ENCODE results near the gene ETV4. TPM values are rescaled to one million over a fixed set of nuclear protein-coding genes. Genes with fewer than 3 reads are reported as not detected.

ETV4 gene
- total RNA-seq, 1 experiment from 2014 or later, result 37.8 TPM

DNA sequence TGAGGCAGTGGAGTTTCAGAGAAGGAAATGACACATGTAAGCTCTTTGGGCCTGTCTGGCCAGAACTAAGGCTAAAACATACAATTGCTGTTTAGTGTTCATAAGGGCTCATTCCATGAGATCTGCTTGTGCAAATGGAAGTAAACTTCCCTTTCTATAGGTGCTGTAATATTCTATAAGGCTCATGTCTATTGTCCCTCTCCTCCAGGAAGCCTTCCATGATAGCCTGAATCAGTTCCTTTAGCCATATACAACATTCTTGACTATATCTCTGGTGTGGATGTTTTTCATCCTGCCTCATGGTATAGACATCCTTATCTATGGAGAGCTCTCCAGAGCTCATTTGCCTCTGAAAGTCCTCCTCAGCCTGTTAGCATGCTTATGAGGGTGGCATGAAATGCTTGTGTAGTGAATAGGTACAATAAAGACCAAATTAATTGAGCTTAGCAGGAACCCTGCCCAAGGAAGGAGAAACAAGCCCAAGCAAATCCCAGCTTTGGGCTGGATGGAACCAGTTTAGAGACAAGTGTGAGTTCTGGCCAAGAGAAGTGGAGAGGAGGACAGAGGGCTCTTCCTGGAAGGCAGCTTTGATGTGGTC lies 1.6 kb upstream of the ETV4 start:
- H3K27ac Mint-ChIP-seq (ENCODE audit: unreplicated experiment), result no peak overlapping the region
- no peak for TF ChIP-seq CTCF (IDR thresholded peaks at IDR 0.05; ENCODE audit: insufficient read depth in 1 of 2, low read depth in 1 of 2, low read length in 1 of 2, severe bottlenecking in 1 of 2, unreplicated experiment in 1 of 2)
- H3K4me3 ChIP-seq (ENCODE audit: low read depth, low read length), result no peak overlapping the region
- H3K36me3 ChIP-seq (ENCODE audit: control insufficient read depth, insufficient read depth, low read length), result no peaks in the 10 kb centered on the region
- H3K27me3 ChIP-seq (replicated peaks; ENCODE audit: control insufficient read depth, insufficient read depth, low read length), result no peaks in the 10 kb centered on the region
- H3K27me3 Mint-ChIP-seq (ENCODE audit: insufficient read depth, unreplicated experiment), result no peaks in the 10 kb centered on the region
- H3K9me3 ChIP-seq, result no peaks in the 10 kb centered on the region
- CTCF ChIA-PET, result no interaction called here
- intact Hi-C loops (cut with micrococcal nuclease; ENCODE audit: unreplicated experiment), result loop anchor here (2.0 kb wide), 1 partner anchor 31 kb away; no protein-coding TSS in a partner anchor
- no peak for DNase-seq
- no peaks in the 10 kb centered on the region for H3K9me3 Mint-ChIP-seq (ENCODE audit: unreplicated experiment)
- peaks cover 27% of the 10 kb centered on the region for H3K4me1 Mint-ChIP-seq (ENCODE audit: low read depth, unreplicated experiment)
- BruUV-seq (replicated peaks), result no TSS peak
- H3K4me3 Mint-ChIP-seq (ENCODE audit: unreplicated experiment), result no peak overlapping the region
- peaks cover 21% of the 10 kb centered on the region for H3K36me3 Mint-ChIP-seq (ENCODE audit: insufficient read depth, unreplicated experiment)
- H3K4me1 ChIP-seq, result peaks cover 28% of the 10 kb centered on the region
- POLR2A ChIA-PET, result interaction anchor here (0.5 kb wide), 2 partner anchors 23 to 519 kb away, joined by 3 read pairs; partner anchors contain the start of gene LSM12

DNA sequence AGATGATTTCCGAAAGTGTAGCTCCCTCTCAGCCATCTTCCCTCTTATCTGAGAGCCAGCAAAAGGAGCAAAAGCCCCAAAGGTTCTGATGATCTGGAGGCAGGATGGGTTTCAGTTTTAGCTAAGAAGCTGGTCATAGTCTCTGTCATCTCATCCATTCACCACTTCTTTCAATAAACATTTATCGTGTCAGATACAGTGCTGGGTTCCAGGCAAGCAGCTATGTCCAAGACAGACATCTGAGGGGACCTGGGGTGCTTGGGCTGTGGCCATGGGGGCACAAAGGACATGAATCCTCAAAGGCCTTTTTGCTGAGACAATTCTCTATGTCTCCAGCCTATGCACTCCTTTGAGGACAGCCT lies 1.0 kb upstream of the ETV4 start:
- H3K27me3 ChIP-seq (replicated peaks; ENCODE audit: control insufficient read depth, insufficient read depth, low read length), result no peaks in the 10 kb centered on the region
- Mint-ChIP-seq H3K9me3 (ENCODE audit: unreplicated experiment) (no peaks in the 10 kb centered on the region), H3K4me3 (ENCODE audit: unreplicated experiment) (peak overlapping the region; percentile 85), H3K4me1 (ENCODE audit: low read depth, unreplicated experiment) (peaks cover 22% of the 10 kb centered on the region), H3K36me3 (ENCODE audit: insufficient read depth, unreplicated experiment) (peaks cover 21% of the 10 kb centered on the region), H3K27ac (ENCODE audit: unreplicated experiment) (no peak overlapping the region), H3K27me3 (ENCODE audit: insufficient read depth, unreplicated experiment) (no peaks in the 10 kb centered on the region)
- ChIA-PET POLR2A (no interaction called here), CTCF (interaction anchor here (2.7 kb wide), 1 partner anchor 63 kb away, joined by 8 read pairs; the partner anchor contains the start of gene DHX8)
- no peak for DNase-seq
- H3K4me1 ChIP-seq, result peaks cover 22% of the 10 kb centered on the region
- BruUV-seq (replicated peaks), result no TSS peak
- no peak overlapping the region; the same call in 1 of the 2 replicates for H3K4me3 ChIP-seq (ENCODE audit: low read depth, low read length)
- intact Hi-C loops (cut with micrococcal nuclease; ENCODE audit: unreplicated experiment), result loop anchor here (2.0 kb wide), 1 partner anchor 32 kb away; no protein-coding TSS in a partner anchor
- H3K9me3 ChIP-seq, result no peaks in the 10 kb centered on the region
- TF ChIP-seq CTCF (IDR thresholded peaks at IDR 0.05; ENCODE audit: insufficient read depth in 1 of 2, low read depth in 1 of 2, low read length in 1 of 2, severe bottlenecking in 1 of 2, unreplicated experiment in 1 of 2), result no peak
- H3K36me3 ChIP-seq (ENCODE audit: control insufficient read depth, insufficient read depth, low read length), result no peaks in the 10 kb centered on the region

DNA sequence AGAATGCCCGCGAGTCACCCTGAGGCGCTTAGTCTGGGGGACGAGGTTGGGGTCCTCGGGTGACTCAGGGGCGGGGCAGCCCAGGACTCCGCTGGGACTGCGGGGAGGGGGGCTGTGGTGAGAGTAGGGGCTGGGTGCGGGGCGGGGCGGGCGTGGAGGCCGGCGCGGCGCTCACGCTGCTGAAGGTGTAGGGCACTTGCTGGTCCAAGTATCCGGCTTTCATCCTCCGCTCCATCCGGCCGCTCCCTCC lies 832 bp downstream of the ETV4 start:
- peak overlapping the region; percentile 85 for H3K4me3 Mint-ChIP-seq (ENCODE audit: unreplicated experiment)
- peaks cover 21% of the 10 kb centered on the region for H3K36me3 Mint-ChIP-seq (ENCODE audit: insufficient read depth, unreplicated experiment)
- H3K27ac Mint-ChIP-seq (ENCODE audit: unreplicated experiment), result peak overlapping the region; percentile 93
- H3K36me3 ChIP-seq (ENCODE audit: control insufficient read depth, insufficient read depth, low read length), result peaks cover 4% of the 10 kb centered on the region
- no peak for TF ChIP-seq CTCF (IDR thresholded peaks at IDR 0.05; ENCODE audit: insufficient read depth in 1 of 2, low read depth in 1 of 2, low read length in 1 of 2, severe bottlenecking in 1 of 2, unreplicated experiment in 1 of 2)
- H3K4me3 ChIP-seq (ENCODE audit: low read depth, low read length), result peak overlapping the region; percentile 75
- H3K27me3 Mint-ChIP-seq (ENCODE audit: insufficient read depth, unreplicated experiment), result no peaks in the 10 kb centered on the region
- intact Hi-C loops (cut with micrococcal nuclease; ENCODE audit: unreplicated experiment), result no loop called here
- ChIA-PET CTCF (interaction anchor here (0.6 to 2.7 kb wide), 6 partner anchors 10 to 1996 kb away, joined by 3 to 8 read pairs (median 4); partner anchors contain the start of gene DHX8), POLR2A (interaction anchor here (0.6 to 1.0 kb wide), 7 partner anchors 130 to 1857 kb away, joined by 3 to 10 read pairs (median 4); partner anchors contain the start of genes ARL4D and RPL27)
- H3K9me3 Mint-ChIP-seq (ENCODE audit: unreplicated experiment), result no peaks in the 10 kb centered on the region
- peaks cover 17% of the 10 kb centered on the region for H3K4me1 Mint-ChIP-seq (ENCODE audit: low read depth, unreplicated experiment)
- no TSS peak for BruUV-seq (replicated peaks)
- DNase-seq, result no peak
- no peaks in the 10 kb centered on the region for H3K27me3 ChIP-seq (replicated peaks; ENCODE audit: control insufficient read depth, insufficient read depth, low read length)
- peaks cover 19% of the 10 kb centered on the region for H3K4me1 ChIP-seq
- H3K9me3 ChIP-seq, result no peaks in the 10 kb centered on the region
